GM18868 (cell line): ENCODE results near the gene ZHX3.
A peak's percentile ranks its signal among the peaks of the same experiment; 100 is the strongest.
"Not testable (repeated sequence)": the region's sequence is repeated elsewhere in the genome, so short reads cannot be mapped to it uniquely, and the experiment has no call there.

Experiments used
- ATAC-seq: cut with Tn5 transposase; IDR thresholded peaks from one replicate; pipeline ENCODE4 v1.9.1; 2021; ENCODE audit warnings: mild to moderate bottlenecking, moderate library complexity; ENCODE audit not compliant: unreplicated experiment

ZHX3 gene

GRCh38 chr20:41334036-41334435, 16.5 kb upstream of the ZHX3 start:
- ATAC-seq = no peak

GRCh38 chr20:41331731-41332130, 14.2 kb upstream of the ZHX3 start:
- no peak for ATAC-seq

GRCh38 chr20:41330941-41331340, 13.4 kb upstream of the ZHX3 start:
- ATAC-seq = no peak

- ATAC-seq = no peak
These were observed 12.8 kb upstream of the ZHX3 start for GRCh38 chr20:41330343-41330720.

GRCh38 chr20:41329435-41330342, 12.2 kb upstream of the ZHX3 start:
- peak; percentile 87 for ATAC-seq

GRCh38 chr20:41327178-41327577, 9.6 kb upstream of the ZHX3 start:
- ATAC-seq = no peak

GRCh38 chr20:41320976-41321375, 3.4 kb upstream of the ZHX3 start:
- no peak for ATAC-seq

GRCh38 chr20:41320441-41320840, 2.9 kb upstream of the ZHX3 start:
- no peak for ATAC-seq

- ATAC-seq = no peak
These were observed 729 bp upstream of the ZHX3 start for GRCh38 chr20:41318271-41318649.

- ATAC-seq = peak; percentile 55
These were observed 657 bp downstream of the ZHX3 start for GRCh38 chr20:41316602-41317545.

GRCh38 chr20:41316051-41316450, 1.5 kb downstream of the ZHX3 start:
- ATAC-seq = no peak

- no peak for ATAC-seq
These were observed 3.1 kb downstream of the ZHX3 start for GRCh38 chr20:41314386-41314785.

GRCh38 chr20:41312009-41312408, 5.5 kb downstream of the ZHX3 start:
- ATAC-seq = not testable (repeated sequence)

- no peak for ATAC-seq
These were observed 7.7 kb downstream of the ZHX3 start for GRCh38 chr20:41309817-41310216.

GRCh38 chr20:41308726-41309413, 8.7 kb downstream of the ZHX3 start:
- ATAC-seq = no peak

- no peak for ATAC-seq
These were observed 9.2 kb downstream of the ZHX3 start for GRCh38 chr20:41308290-41308711.

GRCh38 chr20:41307021-41307420, 10.5 kb downstream of the ZHX3 start:
- no peak for ATAC-seq

GRCh38 chr20:41306061-41306727, 11.3 kb downstream of the ZHX3 start:
- peak; percentile 85 for ATAC-seq

- no peak for ATAC-seq
These were observed 13.0 kb downstream of the ZHX3 start for GRCh38 chr20:41304424-41305079.

GRCh38 chr20:41304002-41304401, 13.5 kb downstream of the ZHX3 start:
- ATAC-seq = no peak
